HG03097 (cell line): ENCODE measurements around the gene EPM2AIP1.
"Not testable (repeated sequence)": the region's sequence is repeated elsewhere in the genome, so short reads cannot be mapped to it uniquely, and the experiment has no call there.

Experiments used
- ATAC-seq: cut with Tn5 transposase; IDR thresholded peaks from one replicate; pipeline ENCODE4 v1.9.1; 2021; ENCODE audit not compliant: unreplicated experiment, low FRiP score

EPM2AIP1 gene

GRCh38 chr3:36992806-36993325 lies at the start of gene EPM2AIP1:
Gene EPM2AIP1, minus strand, starts transcription at chr3:36993131. Its CDS starts 54 bp downstream, at chr3:36993077.
- peak; percentile 87 for ATAC-seq

- not testable (repeated sequence) for ATAC-seq
Measured at GRCh38 chr3:37042712-37043111, 49.8 kb upstream of the EPM2AIP1 start.

GRCh38 chr3:37041546-37042195 lies 48.7 kb upstream of the EPM2AIP1 start:
- ATAC-seq: no peak

DNA sequence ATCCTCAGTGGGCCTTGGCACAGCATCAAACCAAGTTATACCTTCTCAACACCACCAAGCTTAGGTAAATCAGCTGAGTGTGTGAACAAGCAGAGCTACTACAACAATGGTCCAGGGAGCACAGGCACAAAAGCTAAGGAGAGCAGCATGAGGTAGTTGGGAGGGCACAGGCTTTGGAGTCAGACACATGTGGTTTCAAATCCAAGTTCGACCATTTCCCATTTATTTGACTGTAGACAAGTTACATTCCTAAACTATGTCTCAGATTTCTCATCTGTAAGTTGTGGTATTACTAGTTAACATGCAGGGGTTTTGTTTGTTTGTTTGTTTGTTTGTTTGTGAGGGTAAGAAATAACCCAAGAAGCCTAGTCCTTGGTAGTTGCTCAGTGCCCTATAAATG lies 47.3 kb upstream of the EPM2AIP1 start:
- no peak for ATAC-seq

- ATAC-seq: no peak
Measured at GRCh38 chr3:37039161-37039846, 46.4 kb upstream of the EPM2AIP1 start.

DNA sequence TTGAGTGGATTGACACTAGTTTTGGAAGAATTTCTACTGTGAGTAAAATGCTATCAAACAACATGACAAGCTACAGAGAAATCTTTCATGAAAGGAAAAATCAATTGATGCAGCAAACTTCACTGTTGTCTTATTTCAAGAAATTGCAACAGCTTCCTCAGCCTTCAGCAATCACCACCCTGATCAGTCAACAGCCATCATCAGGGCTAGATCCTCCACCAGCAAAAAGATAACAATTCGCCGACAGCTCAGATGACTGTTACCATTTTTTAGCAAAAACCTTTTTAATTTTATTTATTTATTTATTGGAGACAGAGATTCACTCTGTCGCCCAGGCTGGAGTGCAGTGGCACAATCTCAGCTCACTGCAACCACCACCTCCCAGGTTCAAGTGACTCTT lies 44.4 kb upstream of the EPM2AIP1 start:
- ATAC-seq: no peak

- no peak for ATAC-seq
Measured at GRCh38 chr3:37032961-37033360, 40.0 kb upstream of the EPM2AIP1 start.

- no peak for ATAC-seq
Measured at GRCh38 chr3:37031096-37031682, 38.3 kb upstream of the EPM2AIP1 start.

DNA sequence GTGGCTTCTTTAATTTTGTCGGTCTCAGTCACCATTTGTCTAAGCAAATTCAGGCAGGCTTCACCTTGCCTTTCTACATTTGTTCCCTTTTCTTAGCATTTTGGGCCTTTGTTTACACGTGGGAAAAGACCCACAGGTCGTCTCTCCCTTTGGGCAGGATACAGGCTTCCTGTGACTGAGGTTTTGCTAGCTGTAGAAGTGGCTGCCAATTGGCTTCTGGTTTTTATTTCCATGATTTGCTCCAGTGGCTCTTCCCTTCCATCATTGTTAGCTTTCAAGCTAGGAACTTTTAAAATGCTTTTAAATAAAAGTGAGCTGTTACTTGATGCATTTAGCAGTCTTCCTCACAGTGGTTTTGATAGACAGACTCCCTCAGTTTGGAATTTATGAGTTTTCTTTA lies 37.7 kb upstream of the EPM2AIP1 start:
- no peak for ATAC-seq

GRCh38 chr3:37029516-37030163 lies 36.7 kb upstream of the EPM2AIP1 start:
- no peak for ATAC-seq

GRCh38 chr3:37029111-37029510 lies 36.2 kb upstream of the EPM2AIP1 start:
- no peak for ATAC-seq

DNA sequence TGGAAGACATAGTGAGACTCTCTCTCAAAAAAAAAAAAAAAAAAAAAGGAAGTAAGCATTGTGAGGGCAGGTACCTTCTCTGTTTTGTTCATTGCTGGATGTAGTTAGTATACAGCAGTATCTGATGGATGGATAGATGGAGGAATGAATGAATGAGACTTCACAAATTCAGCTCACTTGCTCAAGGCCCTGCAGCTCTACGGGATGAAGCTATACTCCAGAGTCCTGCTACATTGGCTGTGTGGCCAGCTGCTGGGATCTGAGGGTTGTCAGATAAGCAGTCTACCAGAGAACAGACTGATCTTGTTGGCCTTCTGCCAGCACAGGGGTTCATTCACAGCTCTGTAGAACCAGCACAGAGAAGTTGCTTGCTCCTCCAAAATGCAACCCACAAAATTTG lies 35.4 kb upstream of the EPM2AIP1 start:
- no peak for ATAC-seq

DNA sequence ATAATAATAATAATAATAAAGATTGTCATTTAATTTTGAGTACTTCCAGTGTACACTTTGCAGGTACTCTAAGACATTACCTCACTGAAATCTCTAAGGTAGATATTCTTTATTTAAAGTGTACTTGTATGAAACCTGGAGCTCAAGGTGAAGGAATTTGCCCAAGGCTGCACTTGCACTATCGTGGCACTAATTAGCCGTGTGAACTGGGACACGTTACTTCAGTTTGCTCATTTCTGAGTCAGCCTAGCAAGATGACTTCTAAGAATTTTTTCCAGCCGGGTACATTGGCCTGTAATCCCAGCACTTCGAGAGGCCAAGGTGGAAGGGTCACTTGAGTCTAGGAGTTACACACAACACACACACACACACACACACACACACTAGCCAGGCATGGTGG lies 33.9 kb upstream of the EPM2AIP1 start:
- ATAC-seq: no peak

DNA sequence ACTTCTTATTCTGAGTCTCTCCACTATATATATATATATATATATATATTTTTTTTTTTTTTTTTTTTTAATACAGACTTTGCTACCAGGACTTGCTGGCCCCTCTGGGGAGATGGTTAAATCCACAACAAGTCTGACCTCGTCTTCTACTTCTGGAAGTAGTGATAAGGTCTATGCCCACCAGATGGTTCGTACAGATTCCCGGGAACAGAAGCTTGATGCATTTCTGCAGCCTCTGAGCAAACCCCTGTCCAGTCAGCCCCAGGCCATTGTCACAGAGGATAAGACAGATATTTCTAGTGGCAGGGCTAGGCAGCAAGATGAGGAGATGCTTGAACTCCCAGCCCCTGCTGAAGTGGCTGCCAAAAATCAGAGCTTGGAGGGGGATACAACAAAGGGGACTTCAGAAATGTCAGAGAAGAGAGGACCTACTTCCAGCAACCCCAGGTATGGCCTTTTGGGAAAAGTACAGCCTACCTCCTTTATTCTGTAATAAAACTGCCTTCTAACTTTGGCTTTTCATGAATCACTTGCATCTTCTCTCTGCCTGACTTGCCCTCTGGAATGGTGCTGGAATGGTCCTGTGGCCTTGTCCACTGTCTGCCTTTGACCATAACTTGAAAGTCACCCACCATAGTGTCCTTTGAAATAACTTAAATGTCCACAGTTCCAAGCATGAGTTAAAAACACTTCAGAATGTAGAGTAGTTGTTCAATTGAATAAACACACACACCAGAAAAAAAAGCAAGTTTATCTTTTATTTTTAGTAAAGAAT lies 32.8 kb upstream of the EPM2AIP1 start:
- no peak for ATAC-seq

DNA sequence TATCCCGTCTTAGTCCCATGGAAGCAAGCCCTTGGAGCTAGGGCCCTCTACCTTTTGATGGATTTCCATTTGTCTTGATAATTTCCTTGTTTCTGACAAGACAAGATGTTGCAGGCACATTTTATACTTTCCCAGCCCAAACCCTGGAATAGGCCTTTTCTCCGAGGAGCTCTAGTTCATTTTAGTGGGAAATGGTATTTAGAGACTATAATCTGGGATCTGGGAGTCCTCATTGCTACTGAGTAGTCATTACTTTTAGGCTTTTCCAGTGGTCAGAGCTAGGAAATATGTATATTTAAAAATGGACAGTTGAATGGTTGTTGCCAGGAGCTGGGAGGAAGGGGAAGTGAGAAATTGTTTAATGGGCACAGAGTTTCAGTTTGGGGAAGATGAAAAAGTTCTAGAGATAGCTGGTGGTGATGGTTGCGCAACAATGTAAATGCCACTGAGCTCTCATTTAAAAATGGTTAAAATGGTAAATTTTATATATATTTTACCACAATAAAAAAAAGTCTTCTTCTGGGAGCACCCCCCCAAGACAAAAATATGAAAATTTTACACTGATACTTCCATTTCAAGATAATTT lies 32.0 kb upstream of the EPM2AIP1 start:
- ATAC-seq: no peak

GRCh38 chr3:37024092-37024491 lies 31.2 kb upstream of the EPM2AIP1 start:
- ATAC-seq: no peak

DNA sequence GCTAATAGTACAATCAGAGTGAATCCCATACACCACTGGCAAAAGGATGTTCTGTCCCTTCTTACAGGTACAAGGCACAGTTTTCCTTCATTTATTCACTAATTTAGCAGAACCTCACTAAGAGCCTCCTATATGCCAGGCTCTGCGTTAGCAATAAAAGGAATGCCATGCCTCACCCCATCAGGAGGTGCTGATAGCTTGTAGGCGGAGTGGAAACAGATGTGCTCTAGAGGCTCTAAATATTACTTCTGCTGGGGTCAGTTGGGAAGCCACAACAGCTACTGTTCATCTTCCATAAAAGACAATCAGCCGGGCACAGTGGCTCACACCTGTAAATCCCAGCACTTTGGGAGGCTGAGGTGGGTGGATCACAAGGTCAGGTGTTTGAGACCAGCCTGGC lies 24.8 kb upstream of the EPM2AIP1 start:
- no peak for ATAC-seq

DNA sequence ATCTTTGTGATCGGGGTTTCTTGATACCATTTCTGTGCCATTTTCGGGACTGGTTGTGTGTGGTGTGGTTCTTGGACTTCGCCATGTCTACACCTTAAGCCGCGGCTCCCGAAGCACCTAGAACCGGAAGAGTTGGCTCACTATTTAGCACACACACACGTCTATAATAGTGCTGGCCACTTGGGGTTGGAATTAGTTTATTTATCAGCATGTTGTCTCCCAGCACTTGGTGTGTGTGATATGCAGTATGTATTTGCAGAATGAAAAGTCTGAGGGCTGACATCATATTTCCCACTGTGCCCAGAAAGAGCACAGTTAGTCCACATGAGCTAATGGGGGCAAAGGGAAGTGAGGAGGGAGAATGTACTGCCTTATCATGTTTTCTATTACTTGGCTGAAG lies 24.0 kb upstream of the EPM2AIP1 start:
- no peak for ATAC-seq

GRCh38 chr3:37015642-37016041 lies 22.7 kb upstream of the EPM2AIP1 start:
- ATAC-seq: no peak

DNA sequence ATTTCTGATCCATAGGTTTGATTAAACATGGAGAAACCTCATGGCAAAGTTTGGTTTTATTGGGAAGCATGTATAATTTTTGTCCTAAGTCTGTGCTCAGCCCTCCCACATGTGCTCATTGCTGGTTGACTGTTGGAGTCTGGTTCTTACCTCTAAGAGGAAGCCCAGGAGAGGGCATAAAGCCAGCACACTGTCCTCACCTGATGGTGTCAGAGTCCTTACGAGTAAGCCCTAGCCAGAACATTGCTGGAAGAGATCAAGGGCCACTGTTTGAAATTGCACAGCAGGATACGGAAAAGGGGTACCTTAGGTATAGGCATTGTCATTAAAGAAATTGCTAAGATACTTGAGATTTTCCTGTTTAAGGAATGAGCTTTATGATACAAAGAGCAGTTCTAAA lies 21.7 kb upstream of the EPM2AIP1 start:
- ATAC-seq: no peak
